Activated CD4-positive, alpha-beta T cell treated with anti-CD3 and anti-CD28 coated beads, Interleukin-2, Interleukin-6, amounts not matched to agents 100 ng/mL and 50 ng/mL, durations not matched to agents 16 hours and 8 hours (primary cell): ENCODE data around the gene ARHGAP44.
A peak's percentile ranks its signal among the peaks of the same experiment; 100 is the strongest.
"Not testable (repeated sequence)": the region's sequence is repeated elsewhere in the genome, so short reads cannot be mapped to it uniquely, and the experiment has no call there.

Experiments used
- DNase-seq: peaks from one replicate; pipeline ENCODE4 v3.0.0-alpha.2; 2020

ARHGAP44 gene

GRCh38 chr17:12964840-12965239 is 175.5 kb downstream of the ARHGAP44 start:
- DNase-seq, result no peak

GRCh38 chr17:12965988-12966387 is 176.7 kb downstream of the ARHGAP44 start:
- DNase-seq, result no peak

- DNase-seq, result no peak
Observed at GRCh38 chr17:12966413-12966812, 177.1 kb downstream of the ARHGAP44 start.

- no peak for DNase-seq
Observed at GRCh38 chr17:12967962-12968361, 178.7 kb downstream of the ARHGAP44 start.

GRCh38 chr17:12973496-12974004 is 184.3 kb downstream of the ARHGAP44 start:
- DNase-seq, result no peak

GRCh38 chr17:12974005-12974531 is 184.8 kb downstream of the ARHGAP44 start:
- no peak for DNase-seq

GRCh38 chr17:12977008-12977751 is 187.9 kb downstream of the ARHGAP44 start:
- DNase-seq, result no peak

GRCh38 chr17:12978787-12979186 is 189.5 kb downstream of the ARHGAP44 start:
- not testable (repeated sequence) for DNase-seq

- no peak for DNase-seq
Observed at GRCh38 chr17:12979246-12979645, 189.9 kb downstream of the ARHGAP44 start.

- DNase-seq, result no peak
Observed at GRCh38 chr17:12979826-12980500, 190.7 kb downstream of the ARHGAP44 start.

- DNase-seq, result peak; percentile 10
Observed at GRCh38 chr17:12982224-12982623, 192.9 kb downstream of the ARHGAP44 start.

- DNase-seq, result no peak
Observed at GRCh38 chr17:12983991-12984884, 194.9 kb downstream of the ARHGAP44 start.

GRCh38 chr17:12985431-12986293 is 196.4 kb downstream of the ARHGAP44 start:
- DNase-seq, result no peak

GRCh38 chr17:12987120-12987519 is 197.8 kb downstream of the ARHGAP44 start:
- DNase-seq, result no peak

- DNase-seq, result no peak
Observed at GRCh38 chr17:12990041-12990808, 200.9 kb downstream of the ARHGAP44 start.

GRCh38 chr17:12990926-12991325 is 201.6 kb downstream of the ARHGAP44 start:
- no peak for DNase-seq

- no peak for DNase-seq
Observed at GRCh38 chr17:12992676-12993075, 203.4 kb downstream of the ARHGAP44 start.

- no peak for DNase-seq
Observed at GRCh38 chr17:12993631-12994030, 204.3 kb downstream of the ARHGAP44 start.

- no peak for DNase-seq
Observed at GRCh38 chr17:12994341-12995074, 205.2 kb downstream of the ARHGAP44 start.
